Hematopoietic multipotent progenitor cell (in vitro differentiated cells): Measurements from ENCODE around the gene KRT35. TPM values are rescaled to one million over a fixed set of nuclear protein-coding genes. Genes with fewer than 3 reads are reported as not detected.
A peak's percentile ranks its signal among the peaks of the same experiment; 100 is the strongest.
"Not testable (repeated sequence)": the region's sequence is repeated elsewhere in the genome, so short reads cannot be mapped to it uniquely, and the experiment has no call there.

Experiments
- DNase-seq, 3 donors: peaks; one replicate each; pipeline ENCODE4 v3.0.0-alpha.2; 2011 to 2015; ENCODE audit warnings: low read depth in 2 of 3, low spot score in 2 of 3
- total RNA-seq: library from RNA; depleted of rRNA; stranded (reverse); fragments of >200 nt; gene quantifications from one replicate; pipeline ENCODE4 v1.2.3, GENCODE V29; 2012

The KRT35 gene
- total RNA-seq, 1 donor: not detected

GRCh38 chr17:41463746-41464145 lies 17.2 kb downstream of the KRT35 start:
- no peak for DNase-seq

- no peak for DNase-seq
These were observed 18.2 kb downstream of the KRT35 start for GRCh38 chr17:41462705-41463104.

GRCh38 chr17:41457676-41458075 lies 23.3 kb downstream of the KRT35 start:
- no peak for DNase-seq

- no peak for DNase-seq
These were observed 24.7 kb downstream of the KRT35 start for GRCh38 chr17:41456204-41456603.

- no peak for DNase-seq
These were observed 25.7 kb downstream of the KRT35 start for GRCh38 chr17:41455236-41455635.

- peak in 2 of 3 donors; percentile 1 to 44 for DNase-seq
These were observed 27.9 kb downstream of the KRT35 start for GRCh38 chr17:41453066-41453465.

GRCh38 chr17:41452281-41452680 lies 28.7 kb downstream of the KRT35 start:
- DNase-seq: peak in 2 of 3 donors; percentile 55 to 93

- DNase-seq: no peak
These were observed 29.7 kb downstream of the KRT35 start for GRCh38 chr17:41451154-41451728.

- DNase-seq: no peak
These were observed 31.9 kb downstream of the KRT35 start for GRCh38 chr17:41449008-41449407.

- DNase-seq: no peak
These were observed 32.4 kb downstream of the KRT35 start for GRCh38 chr17:41448506-41448905.

- DNase-seq: no peak
These were observed 34.1 kb downstream of the KRT35 start for GRCh38 chr17:41446806-41447205.

GRCh38 chr17:41444640-41445039 lies 36.3 kb downstream of the KRT35 start:
- no peak for DNase-seq

GRCh38 chr17:41444186-41444585 lies 36.8 kb downstream of the KRT35 start:
- DNase-seq: no peak

GRCh38 chr17:41442739-41443138 lies 38.2 kb downstream of the KRT35 start:
- DNase-seq: no peak

- no peak for DNase-seq
These were observed 40.4 kb downstream of the KRT35 start, which contains the start of gene KRT38 for GRCh38 chr17:41440531-41441033. KRT38 (minus strand) TSS chr17:41440983; CDS start chr17:41440921, 62 bp downstream.

GRCh38 chr17:41439375-41439774 lies 41.6 kb downstream of the KRT35 start:
- no peak for DNase-seq

GRCh38 chr17:41437769-41438168 lies 43.2 kb downstream of the KRT35 start:
- DNase-seq: no peak

- no peak for DNase-seq
These were observed 43.7 kb downstream of the KRT35 start for GRCh38 chr17:41437254-41437653.

GRCh38 chr17:41434415-41434814 lies 46.5 kb downstream of the KRT35 start:
- DNase-seq: no peak

GRCh38 chr17:41434005-41434404 lies 46.9 kb downstream of the KRT35 start:
- DNase-seq: no peak

- DNase-seq: no peak
These were observed 47.4 kb downstream of the KRT35 start for GRCh38 chr17:41433586-41433985.

GRCh38 chr17:41430376-41430775 lies 50.6 kb downstream of the KRT35 start:
- DNase-seq: not testable (repeated sequence)

GRCh38 chr17:41429667-41430066 lies 51.3 kb downstream of the KRT35 start:
- no peak for DNase-seq
